Stimulated activated CD4-positive, alpha-beta T cell treated with anti-CD3 and anti-CD28 coated beads, Interleukin-15, amount 100 ng/mL, for 48 hours (primary cell): ENCODE results near the gene ADRA2B.
A peak's percentile ranks its signal among the peaks of the same experiment; 100 is the strongest.

Experiments used
- DNase-seq, 2 donors: peaks; one replicate each; pipeline ENCODE4 v3.0.0-alpha.2; 2020; ENCODE audit warnings: low read depth in 2 of 2

ADRA2B gene

DNA sequence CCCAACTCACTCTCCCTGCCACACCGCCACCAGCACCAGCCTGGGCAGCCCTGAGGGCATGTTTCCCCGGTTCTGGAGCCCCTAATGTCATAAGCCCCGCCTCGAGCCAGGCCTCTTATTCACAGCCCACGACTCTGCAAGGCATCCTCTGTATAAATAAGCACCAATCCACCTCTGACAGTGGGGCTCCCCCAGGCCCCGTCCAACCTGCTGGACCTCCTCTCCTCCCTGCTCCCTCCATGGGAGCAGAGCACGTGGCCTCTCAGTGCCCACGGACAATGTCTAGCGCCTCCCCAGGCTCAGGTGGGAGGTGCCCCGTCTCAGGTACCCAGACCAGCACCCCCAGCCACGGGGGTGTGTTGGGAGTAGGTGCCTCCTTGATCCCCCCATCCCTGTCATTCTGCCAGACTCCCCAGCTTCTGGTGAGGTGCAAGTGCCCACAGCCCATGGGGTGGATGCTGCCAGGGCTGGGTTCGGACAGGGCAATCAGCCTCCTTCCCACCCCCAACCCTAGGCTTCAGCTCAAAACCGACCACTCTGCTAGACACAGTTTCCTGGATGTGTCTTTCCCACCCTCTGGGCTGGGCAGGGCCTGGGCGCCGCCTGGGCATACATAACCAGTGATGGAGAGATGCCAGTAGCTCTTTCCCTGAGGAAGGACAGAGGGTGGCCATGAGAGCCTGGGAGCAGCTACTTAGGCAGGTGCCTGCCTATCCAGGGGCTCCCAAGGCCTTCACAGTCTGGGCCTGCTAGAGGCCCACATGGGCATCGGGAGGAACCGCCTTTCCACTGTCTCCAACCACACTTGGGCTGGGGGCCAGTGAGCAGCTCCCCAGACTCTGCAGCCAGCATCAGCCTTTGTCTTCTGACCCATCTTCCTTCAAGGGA lies 1.6 kb upstream of the ADRA2B start:
- DNase-seq: no peak

DNA sequence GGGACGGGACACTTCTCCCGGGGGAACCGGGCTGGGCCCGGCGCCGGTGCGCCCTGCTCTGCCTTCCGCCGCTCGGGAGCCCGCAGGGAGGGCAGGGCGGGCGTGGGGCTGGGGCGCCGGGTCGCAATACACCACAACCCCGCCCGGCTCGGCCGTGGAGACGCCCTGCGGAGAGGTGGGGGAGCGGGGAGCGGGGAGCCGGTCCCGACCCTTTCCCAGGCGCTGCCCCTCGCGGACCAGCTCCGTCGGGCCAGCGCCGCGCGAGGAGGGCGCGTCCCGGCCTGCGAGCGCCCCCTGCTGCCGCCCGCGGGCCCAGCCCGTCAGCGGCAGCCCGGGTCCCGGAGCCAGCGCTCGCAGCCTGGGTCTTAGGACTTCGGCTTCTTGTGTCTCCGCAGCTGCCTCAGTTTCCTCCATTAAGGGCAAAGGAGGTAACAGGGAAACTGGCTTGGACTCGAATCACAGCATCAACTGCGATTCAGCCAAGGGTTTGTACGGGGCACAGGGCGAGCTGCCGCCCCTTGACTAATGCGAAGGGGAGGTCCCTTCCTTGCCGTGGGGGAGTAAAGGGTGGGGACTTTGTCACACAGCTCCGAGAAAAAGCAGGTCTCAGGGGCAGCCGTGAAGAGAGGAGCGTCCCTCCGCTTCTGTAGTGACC lies 635 bp upstream of the ADRA2B start:
- peak in 1 of 2 donors; percentile 56 for DNase-seq

DNA sequence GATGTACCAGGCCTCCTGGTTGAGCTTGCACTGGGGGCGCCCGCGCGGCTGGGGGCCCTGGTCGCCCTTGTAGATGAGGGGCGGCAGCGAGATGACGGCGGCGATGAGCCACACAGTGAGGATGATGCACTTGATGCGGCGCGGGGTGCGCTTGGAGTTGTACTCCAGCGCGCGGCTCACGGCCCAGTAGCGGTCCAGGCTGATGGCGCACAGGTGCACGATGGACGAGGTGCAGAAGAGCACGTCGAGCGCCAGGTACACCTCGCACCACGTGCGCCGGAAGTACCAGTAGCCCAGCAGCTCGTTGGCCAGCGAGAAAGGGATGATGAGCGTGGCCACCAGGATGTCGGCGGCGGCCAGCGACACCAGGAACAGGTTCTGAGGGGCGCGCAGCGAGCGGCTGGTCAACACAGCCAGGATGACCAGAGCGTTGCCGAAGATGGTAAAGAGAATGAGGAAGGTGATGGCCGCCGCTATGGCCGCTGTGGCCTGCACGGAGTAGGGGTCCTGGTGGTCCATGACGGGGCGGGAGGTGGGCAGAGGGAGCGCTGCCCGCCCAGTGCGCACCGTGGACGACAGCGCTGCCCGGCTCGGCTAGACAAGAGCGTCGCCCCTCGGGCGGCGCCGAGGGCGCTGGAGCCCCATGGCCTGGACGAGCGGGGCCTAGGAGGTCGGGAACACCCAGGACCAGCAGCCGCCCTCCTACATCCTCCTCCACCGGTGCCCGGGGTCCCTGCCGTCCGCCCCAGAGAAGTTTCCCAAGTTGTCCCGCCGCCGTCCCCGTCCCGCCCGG lies 544 bp downstream of the ADRA2B start:
- no peak for DNase-seq

DNA sequence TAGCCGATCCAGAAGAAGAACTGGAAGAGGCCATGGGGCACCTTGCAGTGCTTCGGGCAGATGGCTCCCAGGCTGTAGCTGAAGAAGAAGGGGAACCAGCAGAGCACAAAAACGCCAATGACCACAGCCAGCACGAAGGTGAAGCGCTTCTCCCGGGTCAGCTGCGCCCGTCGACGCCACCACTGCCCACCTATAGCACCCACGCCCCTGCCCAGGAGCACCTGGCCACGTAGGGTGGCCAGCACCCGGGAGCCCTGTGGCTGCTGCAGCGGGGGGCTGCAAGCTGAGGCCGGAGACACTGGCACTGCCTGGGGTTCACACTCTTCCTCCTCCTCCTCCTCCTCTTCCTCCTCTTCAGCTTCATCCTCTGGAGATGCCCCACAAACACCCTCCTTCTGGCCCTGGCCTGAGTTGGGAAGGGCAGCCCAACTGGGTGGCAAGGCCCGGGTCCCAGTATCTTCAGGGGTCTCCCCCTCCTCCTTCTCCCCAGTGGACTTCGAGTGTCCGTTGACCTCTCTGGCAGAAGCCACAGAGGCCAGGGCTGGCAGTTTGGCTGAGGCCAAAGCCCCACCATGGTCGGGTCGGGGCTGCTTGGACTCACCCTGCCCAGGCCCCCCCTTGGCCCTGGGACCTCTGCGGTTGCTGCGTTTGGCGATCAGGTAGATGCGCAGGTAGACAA lies 1.3 kb downstream of the ADRA2B start:
- no peak for DNase-seq

DNA sequence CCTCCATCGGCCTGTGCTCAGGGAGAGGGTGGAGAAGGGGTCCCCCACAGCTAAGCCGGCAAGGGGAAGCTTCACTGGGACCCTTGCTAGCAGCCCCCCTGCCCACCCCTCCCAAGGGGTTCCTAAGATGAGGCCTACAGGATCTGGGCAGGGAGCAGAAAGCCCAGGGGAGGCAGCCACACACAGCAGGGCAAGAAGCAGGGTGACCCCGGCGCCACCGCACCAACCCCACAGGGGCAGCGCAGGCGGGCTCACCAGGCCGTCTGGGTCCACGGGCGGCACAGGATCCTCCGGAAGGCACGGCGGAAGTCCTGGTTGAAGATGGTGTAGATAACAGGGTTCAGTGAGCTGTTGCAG lies 1.8 kb downstream of the ADRA2B start:
- DNase-seq: no peak

DNA sequence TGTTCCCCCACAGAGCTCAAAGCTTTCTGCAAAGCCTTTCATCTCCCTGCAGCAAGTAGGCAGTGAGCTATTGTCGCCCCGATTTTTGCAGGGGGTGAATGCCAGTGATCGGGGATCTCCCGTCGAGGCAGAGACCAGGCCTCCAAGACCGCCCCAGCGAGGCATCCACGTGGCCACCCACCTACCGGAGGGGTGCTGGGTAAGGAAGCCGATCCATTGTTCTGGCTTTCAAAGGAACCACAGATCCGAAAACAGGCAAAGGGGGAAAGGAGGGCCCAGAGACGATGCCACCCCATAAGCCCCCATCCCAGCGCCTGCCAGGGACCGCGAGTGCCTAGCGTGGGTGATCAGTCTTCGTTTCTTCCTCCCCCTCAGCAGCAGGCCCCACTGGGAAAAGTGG lies 2.4 kb downstream of the ADRA2B start:
- DNase-seq: no peak

DNA sequence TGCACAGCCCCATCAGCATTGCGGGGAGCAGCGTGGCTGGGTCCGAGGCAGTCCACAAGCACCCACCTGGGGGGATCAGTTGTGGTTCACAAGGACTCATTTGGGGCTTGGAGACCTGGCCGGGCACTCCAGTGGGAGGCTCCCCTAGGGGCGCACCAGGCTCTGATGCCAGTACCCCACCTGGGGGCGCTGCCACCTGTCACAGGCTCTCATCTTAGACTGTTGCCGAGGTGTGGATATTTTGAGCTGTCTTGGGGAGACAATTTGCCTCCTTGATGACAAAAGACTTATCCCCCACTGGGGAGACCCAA lies 3.0 kb downstream of the ADRA2B start:
- DNase-seq: no peak

DNA sequence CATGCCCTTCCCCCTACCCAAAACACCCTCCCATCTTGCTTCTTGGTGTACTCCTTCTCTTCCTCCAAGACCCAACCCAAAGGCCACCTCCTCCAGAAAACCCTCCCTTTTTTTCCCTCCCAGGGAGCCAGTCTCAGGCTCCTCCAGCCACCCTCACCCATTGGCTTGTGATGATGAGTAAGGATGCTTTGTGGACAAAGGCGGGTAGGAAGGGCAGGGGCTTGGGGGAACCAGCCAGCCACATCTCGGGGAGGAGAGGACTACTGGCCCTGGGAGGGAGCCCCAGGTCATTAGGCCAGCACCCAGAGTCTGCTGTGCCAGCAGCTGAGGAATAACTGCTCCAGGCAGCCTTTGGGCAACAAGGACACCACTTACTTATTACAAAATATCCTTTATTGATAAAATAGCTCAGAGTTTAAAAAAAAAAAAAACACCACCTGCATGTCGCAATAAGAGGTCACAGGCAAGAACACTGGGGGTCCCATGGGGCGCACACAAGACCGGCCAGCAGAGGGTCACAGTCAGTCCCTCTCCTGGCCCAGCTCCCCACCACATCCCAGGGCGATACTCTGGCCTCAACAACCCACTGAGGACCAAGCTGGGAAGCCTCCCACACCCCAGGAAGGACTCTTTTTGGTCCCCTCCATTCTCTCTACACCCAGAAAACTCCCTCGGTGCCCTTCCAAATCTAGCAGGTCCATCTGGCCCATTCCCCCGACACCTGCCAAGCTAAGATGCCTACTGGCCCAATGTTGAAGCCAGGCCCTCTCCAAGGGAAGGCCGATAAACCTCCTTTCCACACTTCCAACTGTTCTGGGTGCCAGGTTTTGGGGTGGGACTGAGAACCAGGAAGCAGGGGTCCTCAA lies 3.6 kb downstream of the ADRA2B start:
- no peak for DNase-seq

DNA sequence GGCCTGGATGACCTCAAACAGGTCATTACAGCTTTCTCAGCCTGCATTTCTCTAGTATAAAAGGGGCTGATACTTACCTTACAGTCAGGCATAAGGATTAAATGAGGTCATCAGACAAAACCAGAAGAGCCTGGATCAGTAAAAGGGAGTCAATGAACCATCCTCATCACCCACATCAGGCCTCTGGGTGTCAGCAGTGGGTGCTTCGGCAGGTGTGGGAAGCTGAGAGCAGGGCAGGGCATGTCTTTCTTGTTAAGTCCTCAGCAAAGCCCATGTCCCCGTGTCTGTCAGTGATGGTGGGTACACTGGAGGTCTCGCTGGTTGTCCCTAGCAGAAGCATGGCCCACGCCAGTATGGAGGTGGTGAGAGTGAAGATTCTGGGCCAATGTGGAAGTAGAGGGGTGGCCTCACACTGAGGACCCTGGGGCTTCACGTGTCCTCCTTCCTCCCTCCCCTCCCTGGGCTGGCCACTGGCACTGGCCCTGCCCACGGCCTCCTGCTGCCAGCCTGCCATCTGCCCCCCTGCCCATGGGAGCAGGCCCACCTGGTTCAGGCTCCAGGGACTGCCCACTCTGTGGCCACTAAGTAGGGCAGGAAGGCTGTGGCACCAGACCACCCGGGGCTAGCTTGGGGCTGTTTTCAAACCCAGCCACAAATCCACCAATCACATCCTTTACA lies 4.4 kb downstream of the ADRA2B start:
- DNase-seq: no peak

DNA sequence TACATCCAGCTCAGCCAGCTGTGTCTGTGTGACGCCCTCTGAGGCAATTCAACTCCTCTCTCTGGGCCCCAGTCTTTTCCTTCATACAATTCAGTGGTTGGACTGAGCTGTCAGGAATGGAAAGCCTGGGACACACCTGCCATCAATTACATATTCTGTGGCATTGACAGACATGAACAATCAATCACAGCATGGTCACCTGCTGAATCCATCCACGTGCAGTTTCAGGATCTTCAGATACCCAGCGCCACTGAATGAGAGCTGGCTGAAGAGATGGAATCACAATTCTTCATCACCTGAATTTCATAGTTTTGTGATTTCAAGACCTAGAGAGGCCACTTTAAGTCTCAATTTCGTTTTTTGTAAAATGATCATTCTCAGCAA lies 5.1 kb downstream of the ADRA2B start:
- no peak for DNase-seq

DNA sequence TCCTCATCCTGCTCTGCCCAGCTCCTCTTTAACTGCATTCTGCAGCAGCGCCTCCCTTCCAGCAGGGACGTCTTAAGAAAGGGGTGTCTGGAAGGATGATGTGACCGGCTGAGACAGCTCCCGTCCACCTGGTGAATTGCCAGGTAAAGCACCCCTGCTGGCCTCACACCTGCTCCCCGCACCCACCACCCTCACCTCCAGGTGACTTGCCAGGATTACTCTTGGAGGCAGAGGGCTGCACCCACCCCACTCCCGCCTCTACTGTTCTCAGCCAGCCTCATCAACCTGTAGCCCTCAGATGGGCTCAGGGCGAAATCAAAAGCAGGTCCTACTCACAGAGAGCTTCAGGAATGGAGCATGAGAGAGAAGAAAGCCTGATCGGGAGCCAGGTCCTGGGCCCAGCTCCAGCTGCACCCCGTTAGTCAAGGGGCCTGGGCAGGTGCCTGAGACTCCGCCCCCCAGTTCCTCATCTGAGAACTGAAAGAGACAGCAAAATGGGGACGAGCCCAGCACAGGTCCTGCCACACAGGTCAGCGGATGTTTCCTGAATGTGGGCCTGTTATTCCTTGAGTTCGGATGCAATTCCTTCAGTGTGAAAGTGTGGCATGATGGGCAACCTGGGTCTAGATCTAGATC lies 5.6 kb downstream of the ADRA2B start:
- DNase-seq: no peak

DNA sequence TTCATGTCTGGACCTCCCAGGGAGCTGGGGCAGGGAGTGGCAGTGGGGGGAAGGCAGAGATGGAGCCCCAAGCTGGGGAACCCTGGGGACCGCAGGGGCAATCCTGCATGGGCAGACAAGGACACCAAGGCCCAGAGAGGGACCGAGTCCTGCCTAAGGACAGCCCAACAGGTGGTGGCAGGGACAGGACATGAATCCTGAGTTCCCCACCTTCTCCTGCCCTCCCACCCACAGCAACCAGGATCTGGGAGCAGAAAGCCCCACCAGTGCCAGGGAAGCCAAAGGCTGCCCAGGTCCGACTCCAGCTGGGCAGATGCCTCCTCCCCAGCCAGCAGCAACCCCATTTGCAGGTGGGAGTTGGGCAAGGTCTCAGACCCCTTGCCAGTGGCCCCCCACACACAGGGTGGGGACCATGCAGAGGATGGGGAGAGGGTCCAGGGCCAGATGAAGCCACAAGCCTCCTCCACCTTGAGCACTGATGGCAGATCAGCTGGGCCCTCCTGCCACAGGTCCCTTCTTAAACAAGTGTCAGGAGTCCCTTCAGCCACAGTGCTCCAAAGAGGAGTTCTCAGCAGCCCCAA lies 6.3 kb downstream of the ADRA2B start:
- DNase-seq: no peak

DNA sequence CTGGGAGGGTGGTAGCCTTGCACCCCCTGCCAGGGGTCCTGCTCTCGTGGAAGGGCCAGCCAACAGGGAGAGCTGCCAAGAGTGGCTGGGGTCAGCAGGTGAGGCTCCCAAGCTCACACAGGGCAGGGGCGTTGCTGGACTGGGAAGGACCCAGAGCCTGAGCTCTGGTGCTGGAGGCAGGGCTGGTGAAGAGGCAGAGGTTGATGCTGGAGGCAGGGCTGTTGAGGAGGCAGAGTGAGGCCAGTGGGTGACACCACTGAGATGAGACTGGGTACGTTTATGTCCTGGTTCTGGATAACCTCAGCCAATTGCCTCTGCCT lies 7.0 kb downstream of the ADRA2B start:
- no peak for DNase-seq

DNA sequence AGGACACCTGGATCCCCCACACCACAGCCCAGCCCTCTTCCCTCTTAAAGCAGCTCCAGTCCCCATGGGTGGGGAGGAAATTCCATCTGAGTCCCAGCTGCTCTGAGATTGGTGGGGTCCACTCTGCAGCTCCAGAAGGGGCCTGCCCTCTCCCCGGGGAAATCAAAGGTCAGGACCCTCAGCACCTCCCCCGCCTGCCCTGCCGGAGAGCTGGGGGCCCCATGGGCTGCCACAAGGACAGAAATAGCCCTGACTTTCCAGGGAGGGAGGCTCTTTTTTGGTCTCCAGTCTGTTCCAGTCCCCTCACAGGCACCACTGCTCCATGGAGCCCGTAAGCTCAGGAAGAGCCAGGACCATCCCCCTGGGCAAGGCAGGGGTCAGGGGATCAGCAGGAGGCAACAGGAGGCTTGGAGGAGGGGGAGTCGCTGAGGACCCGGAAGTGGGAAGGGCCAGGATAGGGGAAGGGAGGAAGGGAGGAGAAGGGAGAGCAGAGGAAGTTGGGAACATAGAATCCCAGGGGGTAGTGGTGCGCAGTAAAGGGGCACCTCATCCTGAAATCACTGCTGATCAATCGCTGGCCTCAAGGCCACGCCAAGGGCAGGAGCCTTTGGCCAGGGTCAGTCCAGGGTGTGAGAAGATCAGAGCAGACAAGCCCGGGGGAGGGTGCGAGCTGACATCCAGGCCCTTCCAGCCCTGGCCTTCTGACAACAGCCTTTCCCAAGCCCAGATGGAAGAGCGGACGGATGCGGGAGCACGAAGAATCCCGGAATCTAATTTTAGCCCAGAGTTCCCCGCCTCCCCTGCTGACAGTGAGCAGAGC lies 7.6 kb downstream of the ADRA2B start:
- DNase-seq: no peak

DNA sequence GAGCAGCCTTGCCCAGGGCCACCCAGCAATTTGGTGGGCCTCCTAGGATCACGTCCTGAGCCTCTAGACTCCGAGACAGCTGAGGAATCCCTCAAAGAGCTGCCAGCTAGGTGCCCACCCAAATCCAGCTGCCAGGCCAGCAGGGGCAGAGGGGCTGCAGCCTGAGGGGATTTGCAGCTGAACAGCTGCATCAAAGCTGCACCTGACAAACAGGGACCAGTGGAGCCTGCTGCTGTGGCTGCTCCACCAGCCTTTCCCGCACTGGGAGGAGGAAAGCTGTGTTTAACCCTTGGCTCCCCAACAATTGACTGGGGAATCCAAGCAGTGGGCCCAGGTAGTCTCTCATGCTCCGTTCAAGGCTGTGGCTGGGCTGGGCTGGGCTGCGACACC lies 8.2 kb downstream of the ADRA2B start:
- DNase-seq: no peak

DNA sequence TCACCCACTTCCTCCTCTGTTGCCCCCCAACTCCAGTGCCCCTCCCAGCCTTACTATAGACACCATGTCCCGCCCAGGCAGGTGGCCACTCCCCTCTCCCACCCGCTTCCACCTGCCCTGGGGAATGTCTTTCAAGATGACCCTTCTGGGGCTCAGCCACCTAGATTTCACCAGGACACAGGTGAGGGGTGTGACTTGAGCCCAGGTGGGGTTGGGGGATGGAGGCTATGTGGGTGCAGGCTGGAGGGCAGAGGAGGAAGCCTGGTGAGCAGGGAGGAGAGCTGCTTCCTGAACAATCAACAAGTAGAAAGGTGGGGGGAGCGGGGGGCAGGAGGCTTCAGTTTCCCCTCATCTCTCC lies 8.7 kb downstream of the ADRA2B start:
- DNase-seq: no peak

DNA sequence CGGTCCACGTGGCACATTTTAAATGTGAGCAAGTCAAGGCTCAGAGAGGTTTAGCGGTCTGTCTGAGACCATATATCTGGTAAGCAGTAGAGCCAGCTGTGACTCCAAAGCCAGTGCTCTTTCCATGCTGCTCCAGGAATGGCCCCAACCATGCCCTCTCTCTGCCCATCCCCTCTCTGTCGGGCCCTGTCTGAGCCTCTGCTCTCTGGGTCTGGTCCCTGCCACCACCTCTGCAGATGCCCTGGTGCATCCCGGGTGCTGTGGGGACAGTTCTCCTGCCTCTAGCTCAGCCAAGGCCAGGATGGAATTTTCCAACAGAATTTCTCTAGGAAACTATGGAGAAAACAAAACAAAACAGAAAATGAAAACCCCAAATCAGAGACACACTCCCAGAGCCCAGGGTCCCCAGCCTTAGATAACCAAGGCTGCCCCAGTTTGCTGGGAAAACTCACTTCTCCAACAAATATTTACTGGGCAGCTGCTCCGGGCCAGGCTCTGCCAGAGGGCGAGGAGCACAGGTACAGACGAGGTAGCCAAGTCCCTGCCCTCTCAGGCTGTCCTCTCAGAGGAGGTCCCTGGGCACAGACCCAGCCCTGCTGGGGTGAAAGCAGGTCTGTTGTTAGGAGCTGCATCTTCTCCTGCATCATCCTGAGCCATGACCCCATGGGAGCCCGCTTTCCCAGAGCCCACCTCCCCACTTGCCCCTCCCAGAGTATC lies 9.2 kb downstream of the ADRA2B start:
- DNase-seq: no peak

DNA sequence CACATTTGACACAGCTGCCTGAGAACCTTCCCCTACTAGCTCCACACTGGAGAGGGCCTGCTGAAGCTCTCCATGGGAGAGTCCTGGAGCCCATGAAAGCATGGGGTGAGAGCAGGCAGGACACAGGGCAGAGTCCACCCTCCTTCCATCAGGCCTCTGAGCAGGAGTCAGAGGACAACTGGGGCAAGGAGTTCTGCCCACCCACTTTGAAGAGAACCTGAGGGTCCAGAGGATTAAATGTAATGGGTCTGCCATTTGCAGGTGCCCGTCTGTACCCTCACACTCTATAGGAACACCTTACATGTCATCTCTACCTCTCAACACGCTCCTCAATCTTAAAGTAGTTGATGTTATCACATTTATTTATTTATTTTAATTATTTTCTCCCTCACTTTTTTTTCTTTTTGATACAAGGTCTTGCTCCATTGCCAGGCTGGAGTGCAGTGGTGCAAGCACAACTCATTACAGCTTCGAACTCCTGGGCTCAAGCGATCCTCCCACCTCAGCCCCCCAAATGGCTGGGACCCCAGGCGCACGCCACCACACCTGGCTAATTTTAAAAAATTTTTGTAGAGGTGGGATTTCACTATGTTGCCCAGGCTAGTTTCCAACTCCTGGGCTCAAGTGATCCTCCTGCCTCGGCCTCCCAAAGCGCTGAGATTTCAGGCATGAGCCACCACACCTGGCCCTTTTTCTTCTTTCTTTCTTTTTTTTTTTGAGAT lies 10.2 kb downstream of the ADRA2B start:
- DNase-seq: no peak
